ENCODE measurements around the gene CYB561D1.

The CYB561D1 gene

GRCh38 chr1:109534307-109534858, 40.5 kb downstream of the CYB561D1 start:
- Histone ChIP-seq H3K79me2 (ENCODE audit: control insufficient read depth, low read length) (no peaks in the 10 kb centered on the region), H3K4me2 (ENCODE audit: low read length) (no peak overlapping the region), H3K9me2 (replicated peaks; ENCODE audit: control insufficient read depth, low read length) (no peaks in the 10 kb centered on the region), H4K20me1 (ENCODE audit: control insufficient read depth, insufficient read depth, low read depth, low read length) (no peaks in the 10 kb centered on the region), H3K4me1 (ENCODE audit: control insufficient read depth, low read length) (peaks cover 5% of the 10 kb centered on the region), H3K27me3 (ENCODE audit: control insufficient read depth, low read length) (no peaks in the 10 kb centered on the region), H3F3A (ENCODE audit: control insufficient read depth, insufficient read depth) (no peaks in the 10 kb centered on the region), H3K4me3 (ENCODE audit: low read length) (no peak overlapping the region), H3K9me3 (ENCODE audit: control insufficient read depth, insufficient read depth, low read length) (no peaks in the 10 kb centered on the region), H3K36me3 (ENCODE audit: control insufficient read depth, low read length) (no peaks in the 10 kb centered on the region), H3K27ac (ENCODE audit: low read depth, low read length) (no peak overlapping the region)
- TF ChIP-seq EZH2phosphoT487 (IDR thresholded peaks at IDR 0.05; ENCODE audit: borderline replicate concordance, low read length) (no peak), CTCF (IDR thresholded peaks at IDR 0.05; ENCODE audit: low read depth, low read length, poor library complexity, severe bottlenecking) (no peak)

GRCh38 chr1:109535481-109535880, 41.6 kb downstream of the CYB561D1 start:
- H3F3A ChIP-seq (ENCODE audit: control insufficient read depth, insufficient read depth) = no peaks in the 10 kb centered on the region
- H3K36me3 ChIP-seq (ENCODE audit: control insufficient read depth, low read length) = no peaks in the 10 kb centered on the region
- H3K9me3 ChIP-seq (ENCODE audit: control insufficient read depth, insufficient read depth, low read length) = no peaks in the 10 kb centered on the region
- H3K27me3 ChIP-seq (ENCODE audit: control insufficient read depth, low read length) = no peaks in the 10 kb centered on the region
- TF ChIP-seq CTCF (IDR thresholded peaks at IDR 0.05; ENCODE audit: low read depth, low read length, poor library complexity, severe bottlenecking) = no peak
- no peak for TF ChIP-seq EZH2phosphoT487 (IDR thresholded peaks at IDR 0.05; ENCODE audit: borderline replicate concordance, low read length)
- no peaks in the 10 kb centered on the region for H3K9me2 ChIP-seq (replicated peaks; ENCODE audit: control insufficient read depth, low read length)
- no peaks in the 10 kb centered on the region for H4K20me1 ChIP-seq (ENCODE audit: control insufficient read depth, insufficient read depth, low read depth, low read length)
- H3K4me2 ChIP-seq (ENCODE audit: low read length) = no peak overlapping the region
- no peaks in the 10 kb centered on the region for H3K79me2 ChIP-seq (ENCODE audit: control insufficient read depth, low read length)
- no peak overlapping the region for H3K27ac ChIP-seq (ENCODE audit: low read depth, low read length)
- H3K4me3 ChIP-seq (ENCODE audit: low read length) = no peak overlapping the region
- peaks cover 5% of the 10 kb centered on the region for H3K4me1 ChIP-seq (ENCODE audit: control insufficient read depth, low read length)

GRCh38 chr1:109535971-109536491, 42.1 kb downstream of the CYB561D1 start:
- Histone ChIP-seq H3K27ac (ENCODE audit: low read depth, low read length) (no peak overlapping the region), H3K79me2 (ENCODE audit: control insufficient read depth, low read length) (no peaks in the 10 kb centered on the region), H3K9me2 (replicated peaks; ENCODE audit: control insufficient read depth, low read length) (no peaks in the 10 kb centered on the region), H3F3A (ENCODE audit: control insufficient read depth, insufficient read depth) (no peaks in the 10 kb centered on the region), H3K27me3 (ENCODE audit: control insufficient read depth, low read length) (peaks cover 5% of the 10 kb centered on the region; the same call in 1 of the 2 replicates), H3K36me3 (ENCODE audit: control insufficient read depth, low read length) (no peaks in the 10 kb centered on the region), H3K4me1 (ENCODE audit: control insufficient read depth, low read length) (peaks cover 5% of the 10 kb centered on the region), H3K4me3 (ENCODE audit: low read length) (no peak overlapping the region), H3K9me3 (ENCODE audit: control insufficient read depth, insufficient read depth, low read length) (no peaks in the 10 kb centered on the region), H3K4me2 (ENCODE audit: low read length) (no peak overlapping the region), H4K20me1 (ENCODE audit: control insufficient read depth, insufficient read depth, low read depth, low read length) (no peaks in the 10 kb centered on the region)
- TF ChIP-seq EZH2phosphoT487 (IDR thresholded peaks at IDR 0.05; ENCODE audit: borderline replicate concordance, low read length) (no peak), CTCF (IDR thresholded peaks at IDR 0.05; ENCODE audit: low read depth, low read length, poor library complexity, severe bottlenecking) (no peak)

Data from DOHH2 (cell line).